ENCODE measurements around the gene TRIM44.

- no peak for TF ChIP-seq POLR2A (IDR thresholded peaks at IDR 0.05)
- TF ChIP-seq CTCF (IDR thresholded peaks at IDR 0.05), result no peak
Observed at GRCh38 chr11:35661534-35661933, 1.0 kb upstream of the TRIM44 start.

Measured in testis (tissue), 2 donors.